SK-N-SH treated with all-trans-retinoic acid at 6 μM for 48 hours (cell line): ENCODE data around the gene GPR18.

Source experiments
- ATAC-seq: fragments of 200-7000 bp; cut with Tn5 transposase; 3 replicates; pipeline ENCODE4 v1.9.1; 2020; ENCODE audit warnings: mild to moderate bottlenecking, moderate library complexity
- OSR1 ChIP-seq: fragments of 250-450 bp; sonication (Bioruptor Pico); IDR thresholded peaks from 2 replicates; pipeline ENCODE4 v1.8.0; 2022; ENCODE audit warnings: moderate library complexity, mild to moderate bottlenecking, inconsistent platforms
- POU6F1 ChIP-seq: fragments of 250-450 bp; sonication (Bioruptor Pico); IDR thresholded peaks from 2 replicates; pipeline ENCODE4 v1.8.0; 2021; ENCODE audit warnings: low read depth, mild to moderate bottlenecking, moderate library complexity, borderline replicate concordance
- TOX ChIP-seq: fragments of 250-450 bp; sonication (Bioruptor Pico); IDR thresholded peaks from 2 replicates; pipeline ENCODE4 v1.8.0; 2021; ENCODE audit warnings: mild to moderate bottlenecking, moderate library complexity, borderline replicate concordance
- ZC3H10 ChIP-seq: fragments of 250-450 bp; sonication (Bioruptor Pico); IDR thresholded peaks from 2 replicates; pipeline ENCODE4 v1.5.1; 2021; ENCODE audit warnings: mild to moderate bottlenecking, moderate library complexity
- ZFP30 ChIP-seq: fragments of 450-650 bp; formaldehyde crosslinking; IDR thresholded peaks from 2 replicates; pipeline ENCODE4 v1.5.0; 2022; ENCODE audit warnings: mild to moderate bottlenecking, moderate library complexity
- TF ChIP-seq, protein P1 (sequence below): fragments of 250-450 bp; sonication (Bioruptor Pico); IDR thresholded peaks from 2 replicates; pipeline ENCODE4 v1.5.0; 2020; ENCODE audit warnings: mild to moderate bottlenecking, moderate library complexity

Gene GPR18

GRCh38 chr13:99206226-99206625 lies 52.0 kb downstream of the GPR18 start:
- no peak for ATAC-seq

DNA sequence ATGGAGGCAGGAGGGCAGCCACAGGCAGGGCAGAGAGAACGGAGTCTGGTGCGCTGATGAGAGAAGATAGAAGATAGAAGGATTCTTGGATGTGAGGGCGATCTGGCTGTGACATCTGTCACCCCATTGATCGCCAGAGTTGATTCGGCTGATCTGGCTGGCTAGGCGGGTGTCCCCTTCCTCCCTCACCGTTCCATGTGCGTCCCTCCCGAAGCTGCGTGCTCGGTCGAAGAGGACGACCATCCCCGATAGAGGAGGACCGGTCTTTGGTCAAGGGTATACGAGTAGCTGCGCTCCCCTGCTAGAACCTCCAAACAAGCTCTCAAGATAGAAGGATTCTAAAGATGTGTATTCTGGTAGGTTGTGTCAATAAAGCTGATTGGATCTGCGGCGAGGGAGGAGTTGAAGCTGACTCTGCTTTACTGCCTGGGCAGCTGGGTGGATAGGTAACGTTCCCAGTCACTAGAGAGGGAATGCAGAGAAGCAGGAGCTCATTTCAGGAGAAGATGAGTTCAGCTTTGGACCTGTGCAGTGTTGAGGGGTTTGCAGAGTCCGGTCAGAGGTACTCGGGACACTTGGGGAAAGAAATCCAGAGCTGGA lies 52.5 kb downstream of the GPR18 start:
- TF ChIP-seq TOX (CRISPR knock-in tag) = no peak
- no peak for TF ChIP-seq ZC3H10
- no peak for TF ChIP-seq ZFP30 (CRISPR knock-in tag)
- TF ChIP-seq POU6F1 (CRISPR knock-in tag) = no peak
- no peak for ATAC-seq

More at GRCh38 chr13:99206226-99206625, 52.0 kb downstream of the GPR18 start:
- no peak for TF ChIP-seq OSR1 (CRISPR knock-in tag)
- TF ChIP-seq, protein P1, sequence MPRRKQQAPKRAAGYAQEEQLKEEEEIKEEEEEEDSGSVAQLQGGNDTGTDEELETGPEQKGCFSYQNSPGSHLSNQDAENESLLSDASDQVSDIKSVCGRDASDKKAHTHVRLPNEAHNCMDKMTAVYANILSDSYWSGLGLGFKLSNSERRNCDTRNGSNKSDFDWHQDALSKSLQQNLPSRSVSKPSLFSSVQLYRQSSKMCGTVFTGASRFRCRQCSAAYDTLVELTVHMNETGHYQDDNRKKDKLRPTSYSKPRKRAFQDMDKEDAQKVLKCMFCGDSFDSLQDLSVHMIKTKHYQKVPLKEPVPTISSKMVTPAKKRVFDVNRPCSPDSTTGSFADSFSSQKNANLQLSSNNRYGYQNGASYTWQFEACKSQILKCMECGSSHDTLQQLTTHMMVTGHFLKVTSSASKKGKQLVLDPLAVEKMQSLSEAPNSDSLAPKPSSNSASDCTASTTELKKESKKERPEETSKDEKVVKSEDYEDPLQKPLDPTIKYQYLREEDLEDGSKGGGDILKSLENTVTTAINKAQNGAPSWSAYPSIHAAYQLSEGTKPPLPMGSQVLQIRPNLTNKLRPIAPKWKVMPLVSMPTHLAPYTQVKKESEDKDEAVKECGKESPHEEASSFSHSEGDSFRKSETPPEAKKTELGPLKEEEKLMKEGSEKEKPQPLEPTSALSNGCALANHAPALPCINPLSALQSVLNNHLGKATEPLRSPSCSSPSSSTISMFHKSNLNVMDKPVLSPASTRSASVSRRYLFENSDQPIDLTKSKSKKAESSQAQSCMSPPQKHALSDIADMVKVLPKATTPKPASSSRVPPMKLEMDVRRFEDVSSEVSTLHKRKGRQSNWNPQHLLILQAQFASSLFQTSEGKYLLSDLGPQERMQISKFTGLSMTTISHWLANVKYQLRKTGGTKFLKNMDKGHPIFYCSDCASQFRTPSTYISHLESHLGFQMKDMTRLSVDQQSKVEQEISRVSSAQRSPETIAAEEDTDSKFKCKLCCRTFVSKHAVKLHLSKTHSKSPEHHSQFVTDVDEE (CRISPR knock-in tag) = no peak
- TF ChIP-seq, all 23 proteins: peak for 0
